Cerebellar nuclear complex (tissue), 1 donor: Measurements from ENCODE around the gene DIS3L2.
"Not testable (repeated sequence)": the region's sequence is repeated elsewhere in the genome, so short reads cannot be mapped to it uniquely, and the experiment has no call there.

ENCODE experiments used
- DNase-seq, 2 experiments: peaks; one replicate each; lab custom pipeline; 2025; lab: John Stamatoyannopoulos, UW

The DIS3L2 gene

DNA sequence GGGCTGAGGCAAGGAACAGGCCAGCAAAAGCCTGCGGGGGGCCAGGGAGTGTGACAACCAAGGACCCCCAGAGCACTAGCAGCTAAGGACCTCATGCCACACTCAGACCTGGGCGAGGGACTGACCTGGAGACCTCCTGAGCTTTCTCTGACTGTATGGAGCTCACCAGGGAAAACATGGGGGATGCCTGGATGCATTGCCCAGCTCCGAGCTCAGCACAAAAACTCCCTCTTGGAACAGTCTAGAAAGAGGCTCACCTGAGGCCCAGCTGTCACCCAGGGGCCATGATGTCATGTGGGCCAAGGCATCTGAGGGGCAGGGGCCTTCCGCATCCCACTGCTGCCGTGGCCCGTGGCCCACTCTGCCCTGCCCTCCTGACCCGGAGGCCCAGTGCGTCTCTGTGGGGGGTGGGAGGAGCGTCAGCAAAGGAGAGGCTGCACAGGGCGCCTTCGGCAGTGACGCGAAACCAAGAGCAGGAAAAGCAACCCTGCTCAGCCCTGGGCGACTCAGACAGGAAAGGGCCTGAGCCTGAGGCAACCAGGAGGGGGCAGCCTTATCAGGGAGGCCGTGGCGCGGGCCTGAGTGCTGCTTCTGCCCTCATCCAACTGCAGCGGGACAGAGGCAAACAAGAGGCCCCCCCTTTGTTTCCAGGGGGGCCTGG is 359.8 kb downstream of the DIS3L2 start:
- no peak for DNase-seq

GRCh38 chr2:232321817-232322559 is 360.5 kb downstream of the DIS3L2 start:
- DNase-seq, result no peak

DNA sequence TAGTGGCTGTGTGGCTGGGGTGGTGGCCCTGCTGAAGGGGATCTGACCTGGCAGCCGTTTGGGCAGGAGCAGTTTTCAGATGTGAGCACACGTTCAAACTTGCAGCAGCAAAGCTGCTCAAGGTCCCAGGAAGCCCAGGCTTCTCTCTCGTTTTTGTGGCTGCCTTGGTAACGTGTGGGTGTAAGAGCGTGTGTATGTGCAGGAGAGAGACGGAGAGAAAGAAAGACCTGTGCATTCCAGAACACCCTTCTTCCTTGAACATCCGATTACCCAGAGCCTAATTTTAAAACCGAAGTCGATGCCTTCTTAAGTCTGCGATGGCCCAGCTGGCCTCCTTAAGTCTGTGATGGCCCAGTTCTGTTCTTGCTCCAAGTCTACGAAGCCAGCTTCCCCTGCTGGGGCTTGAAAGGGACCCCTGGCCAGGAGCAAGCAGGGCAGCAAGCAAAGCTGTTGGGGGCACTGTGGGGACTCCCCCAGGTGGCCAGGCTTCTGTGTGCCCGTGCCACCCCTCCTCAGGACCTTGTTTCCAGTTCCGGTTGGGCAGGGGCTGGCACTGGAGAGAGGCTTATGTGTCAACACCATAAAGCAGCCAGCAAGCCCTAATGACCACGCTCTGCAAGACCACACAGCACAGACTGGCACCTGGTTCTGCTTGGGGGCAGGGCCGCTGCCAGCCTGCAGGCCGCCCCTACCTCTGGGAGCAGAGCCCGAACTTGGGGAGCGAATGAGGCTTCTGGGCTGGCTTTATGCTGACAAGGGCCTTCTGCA is 361.2 kb downstream of the DIS3L2 start:
- DNase-seq, result no peak

DNA sequence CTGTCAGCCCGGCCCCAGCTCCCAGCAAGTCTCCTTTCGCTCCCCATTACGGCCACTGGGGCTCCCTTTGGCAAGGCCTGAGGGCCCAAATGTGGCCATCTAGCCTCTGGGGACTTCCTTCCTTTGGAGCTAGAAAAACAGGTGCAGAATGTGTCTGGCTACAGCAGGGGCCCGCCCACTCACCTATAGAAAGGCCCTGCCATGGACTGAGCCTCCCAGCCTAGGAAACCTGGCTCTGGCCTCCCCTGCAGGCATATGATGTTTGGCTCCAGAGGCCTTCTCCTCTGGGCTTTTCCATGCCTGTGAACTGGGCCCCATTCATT is 361.8 kb downstream of the DIS3L2 start:
- no peak for DNase-seq

GRCh38 chr2:232323967-232324366 is 362.5 kb downstream of the DIS3L2 start:
- not testable (repeated sequence) for DNase-seq

DNA sequence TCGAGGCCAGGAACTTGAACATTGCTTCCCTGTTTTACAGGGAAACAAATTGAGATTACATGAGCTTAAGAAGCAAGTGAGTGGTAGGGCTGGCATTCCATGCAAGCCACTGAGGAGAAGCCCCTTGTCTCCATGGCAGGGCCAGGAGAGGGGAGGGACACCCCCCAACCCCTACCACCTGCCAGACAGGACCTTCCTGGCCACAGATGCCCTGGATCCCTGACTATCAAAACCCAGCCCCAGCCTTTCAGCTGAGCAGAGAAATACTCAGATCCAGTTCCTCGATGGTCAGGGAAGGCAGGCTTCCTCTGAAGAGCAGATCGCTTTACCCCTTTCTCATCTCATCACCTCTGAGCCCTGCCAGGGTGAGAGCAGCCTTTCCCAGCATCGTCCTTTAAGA is 363.3 kb downstream of the DIS3L2 start:
- no peak for DNase-seq

DNA sequence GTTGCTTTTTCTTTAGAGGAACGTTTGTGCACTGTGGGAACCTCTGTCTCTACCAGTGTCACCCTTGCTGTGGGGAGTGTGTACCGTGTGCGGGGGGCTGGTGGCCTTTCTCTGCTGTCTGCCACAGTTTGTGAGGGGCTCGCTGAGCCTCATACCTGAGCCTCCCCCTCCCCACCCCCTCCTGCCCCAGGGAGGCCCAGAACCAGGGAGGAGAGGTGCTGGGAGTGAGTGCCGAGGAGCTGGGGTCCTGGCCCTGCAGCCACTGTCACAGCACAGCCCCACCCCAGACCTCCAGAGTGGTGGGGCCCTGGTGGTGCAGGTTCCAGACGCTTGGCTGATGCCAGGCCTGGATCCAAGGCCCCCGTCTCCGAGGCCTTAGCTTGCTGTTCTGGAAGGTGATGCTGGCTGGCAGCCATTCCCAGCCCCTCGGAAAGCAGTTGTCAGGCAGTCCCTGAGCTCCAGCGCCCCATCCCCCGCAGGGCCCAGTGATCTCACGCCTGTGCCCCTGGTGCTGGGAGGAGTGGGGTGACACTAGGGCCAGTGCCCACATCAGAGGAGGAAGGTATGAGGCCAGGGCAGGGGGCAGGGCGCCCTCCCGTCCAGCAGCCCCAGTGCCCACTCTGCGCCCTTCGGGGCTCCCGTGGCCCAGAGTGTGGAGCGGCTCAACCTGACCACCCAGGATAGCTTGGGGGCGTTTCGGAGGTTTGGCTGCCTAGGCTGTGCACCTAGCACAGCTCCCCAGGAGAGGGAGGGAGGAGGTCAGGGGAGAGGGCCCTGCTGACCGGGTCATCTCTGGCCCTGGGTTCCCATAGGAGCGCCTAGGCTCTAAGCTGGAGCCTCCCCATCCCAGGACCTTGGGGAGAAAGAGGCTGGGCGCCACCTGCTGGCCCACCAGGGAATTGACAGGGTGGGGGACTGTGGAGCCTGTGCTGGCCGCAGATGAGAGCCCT is 364.1 kb downstream of the DIS3L2 start:
- DNase-seq, result no peak

GRCh38 chr2:232326274-232327104 is 365.0 kb downstream of the DIS3L2 start:
- not testable (repeated sequence) for DNase-seq

- DNase-seq, result no peak
These were observed 365.9 kb downstream of the DIS3L2 start for GRCh38 chr2:232327105-232328031.

- no peak for DNase-seq
These were observed 366.5 kb downstream of the DIS3L2 start for GRCh38 chr2:232328032-232328422.

DNA sequence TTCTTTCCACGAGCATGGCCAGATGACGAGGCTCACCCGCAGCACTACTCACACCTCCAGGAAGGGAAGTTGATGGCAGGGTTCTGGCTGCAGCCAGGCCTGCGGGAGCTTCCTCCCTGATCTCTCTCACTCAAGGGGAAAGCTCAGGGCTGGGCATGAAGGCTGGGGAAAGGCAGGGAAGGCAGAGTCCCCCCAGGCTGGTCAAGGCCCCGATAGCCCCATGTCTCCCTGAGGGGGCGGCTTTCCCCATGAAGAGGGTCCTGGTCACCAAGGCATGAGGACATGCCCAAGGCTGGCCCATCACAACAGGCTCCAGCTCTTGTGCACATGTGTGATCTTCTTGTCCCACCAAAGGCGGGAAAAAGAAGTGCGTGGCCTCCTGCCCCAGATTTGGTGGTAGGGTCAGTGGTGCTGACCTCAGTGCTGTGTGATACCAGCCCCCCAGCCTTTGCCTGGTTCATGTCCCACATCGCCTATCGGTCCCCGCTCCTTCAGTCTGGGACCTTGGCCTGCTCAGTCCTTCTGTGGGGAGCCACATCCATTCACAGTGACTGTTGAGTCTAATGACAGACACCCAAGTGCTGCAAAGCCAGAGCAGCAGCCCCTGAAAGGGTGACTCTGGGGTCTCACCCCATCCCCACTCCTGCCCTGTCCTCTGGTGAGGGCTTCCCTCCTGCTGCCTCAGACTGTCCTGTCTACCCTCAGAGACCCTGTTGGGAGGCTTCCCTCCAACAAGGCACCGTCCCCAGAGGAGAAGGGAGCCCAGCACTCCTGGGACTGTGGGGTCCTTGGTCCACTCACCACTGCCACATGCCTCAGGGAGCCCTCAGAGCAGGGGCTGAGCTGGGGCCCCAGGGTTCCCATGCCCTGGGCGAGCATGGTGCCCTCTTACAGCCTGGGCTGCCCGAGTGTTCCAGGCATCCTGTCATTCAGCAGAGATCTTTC is 367.3 kb downstream of the DIS3L2 start:
- no peak for DNase-seq

GRCh38 chr2:232329716-232330067 is 368.2 kb downstream of the DIS3L2 start:
- no peak for DNase-seq

GRCh38 chr2:232330068-232330999 is 368.8 kb downstream of the DIS3L2 start:
- DNase-seq, result no peak

GRCh38 chr2:232331061-232331460 is 369.5 kb downstream of the DIS3L2 start:
- not testable (repeated sequence) for DNase-seq

- not testable (repeated sequence) for DNase-seq
These were observed 370.1 kb downstream of the DIS3L2 start for GRCh38 chr2:232331641-232332040.

GRCh38 chr2:232332244-232332939 is 370.9 kb downstream of the DIS3L2 start:
- not testable (repeated sequence) for DNase-seq

GRCh38 chr2:232332940-232333259 is 371.4 kb downstream of the DIS3L2 start:
- no peak for DNase-seq
